NCI-H2196 (cell line): ENCODE measurements around the gene BPNT1.

ENCODE experiments used
- DNase-seq: peaks from one replicate; lab custom pipeline; 2025; ENCODE audit not compliant: unreplicated experiment; lab: John Stamatoyannopoulos, UW

The BPNT1 gene

DNA sequence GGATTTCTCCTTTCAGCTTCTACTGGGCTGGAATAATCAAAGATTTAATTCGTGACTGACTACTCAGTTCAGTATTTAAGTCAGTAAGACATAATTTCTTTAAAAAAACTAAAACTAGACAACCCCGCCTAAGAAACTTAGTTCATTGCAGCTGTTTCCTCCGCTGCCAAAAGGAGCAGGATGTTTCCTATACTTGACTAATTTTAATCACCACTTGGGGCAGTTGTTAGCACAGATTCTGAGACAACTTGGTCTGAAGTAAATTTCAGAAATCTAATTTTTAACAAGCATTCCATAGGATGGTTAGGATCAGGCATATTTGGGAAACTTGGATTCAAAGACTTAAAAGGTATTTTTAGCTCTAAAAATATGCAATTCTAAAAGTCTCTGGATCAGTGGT lies 77.3 kb downstream of the BPNT1 start:
- no peak for DNase-seq

DNA sequence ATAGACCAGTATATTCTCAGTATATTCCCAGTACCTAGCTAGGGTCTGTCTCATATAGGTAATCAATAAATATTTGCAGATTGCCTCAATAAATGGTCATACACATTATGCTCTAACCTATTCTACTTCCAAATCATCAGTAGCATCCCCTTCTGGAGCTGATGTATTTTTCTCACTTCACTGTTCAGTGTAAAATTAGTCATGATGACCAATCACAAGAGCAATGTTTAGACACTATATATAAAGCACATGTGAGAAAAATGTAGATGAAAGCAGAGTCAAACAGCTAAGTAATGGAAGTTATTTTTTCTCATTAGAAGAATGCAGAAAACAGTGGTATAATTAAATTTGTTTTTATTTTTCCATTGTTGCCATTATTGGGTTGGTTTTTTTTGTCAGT lies 78.0 kb downstream of the BPNT1 start:
- no peak for DNase-seq
